Brain pericyte (primary cell): ENCODE data around the gene BLM.
"Not testable (repeated sequence)": the region's sequence is repeated elsewhere in the genome, so short reads cannot be mapped to it uniquely, and the experiment has no call there.

ENCODE experiments used
- DNase-seq: peaks from one replicate; pipeline ENCODE4 v3.0.0-alpha.2; 2012; ENCODE audit warnings: low read depth, low spot score

BLM gene

DNA sequence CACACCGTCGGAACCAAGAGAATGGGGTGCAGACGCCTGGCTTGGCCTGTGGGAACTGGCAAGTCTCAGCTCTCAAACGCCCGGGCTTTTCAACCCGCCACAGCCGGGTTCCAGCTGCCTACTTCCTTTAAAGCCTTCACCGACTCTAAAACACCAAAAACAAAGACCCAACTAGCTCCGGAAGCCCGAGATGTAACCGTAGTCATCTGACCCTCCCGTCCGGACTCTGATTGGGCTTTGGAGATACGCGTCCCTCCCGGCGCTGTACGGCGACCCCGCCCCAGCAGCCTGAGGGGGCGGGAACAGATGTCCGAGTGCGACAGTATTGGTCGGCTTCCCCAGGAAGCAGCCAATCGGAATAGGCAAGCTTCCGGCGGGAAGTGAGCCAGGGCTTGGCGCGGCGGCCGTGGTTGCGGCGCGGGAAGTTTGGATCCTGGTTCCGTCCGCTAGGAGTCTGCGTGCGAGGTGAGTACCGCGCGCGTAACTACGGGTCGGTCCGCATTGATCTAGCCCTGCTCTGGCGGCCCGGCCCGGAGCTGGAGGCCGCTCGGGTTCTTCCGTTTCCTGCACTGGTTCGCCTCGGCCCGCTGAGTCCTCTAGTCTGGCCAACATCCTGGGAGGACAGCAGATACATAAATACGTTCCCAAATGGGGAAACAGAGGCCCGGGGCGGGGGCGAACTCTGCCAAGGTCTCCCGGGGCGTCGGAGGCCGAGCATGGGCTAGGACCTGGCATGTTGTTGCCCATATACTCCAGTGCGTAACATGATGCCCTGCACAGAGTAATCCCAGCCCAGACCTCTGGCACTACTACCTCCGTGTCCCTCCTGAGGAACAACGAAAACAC, at the start of gene BLM:
BLM (plus strand) TSS at position 371 of the 846 bp plus-strand sequence. CDS start 30,047 bp downstream, outside the sequence.
- DNase-seq: peak; percentile 94

DNA sequence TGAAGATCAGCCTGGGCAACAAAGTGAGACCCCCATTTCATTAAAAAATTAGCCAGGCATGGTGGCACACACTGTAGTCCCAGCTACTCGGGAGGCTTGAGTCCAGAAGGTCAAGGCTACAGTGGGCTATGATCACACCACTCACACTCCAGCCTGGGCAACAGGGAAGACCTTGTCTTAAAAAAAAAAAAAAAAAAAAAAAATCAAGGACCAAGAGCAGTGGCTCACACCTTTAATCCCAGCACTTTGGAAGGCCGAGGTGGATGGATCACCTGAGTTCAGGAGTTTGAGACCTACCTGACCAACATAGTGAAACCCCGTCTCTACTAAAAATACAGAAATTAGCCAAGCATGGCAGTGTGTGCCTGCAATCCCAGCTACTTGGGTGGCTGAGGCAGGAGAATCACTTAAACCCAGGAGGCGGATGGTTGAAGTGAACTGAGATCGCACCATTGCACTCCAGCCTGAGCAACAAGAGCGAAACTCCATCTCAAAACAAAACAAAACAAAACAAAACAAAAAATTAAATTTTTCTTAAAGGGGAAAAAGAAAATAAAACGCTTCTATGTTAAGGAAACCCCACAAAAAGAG, 49.3 kb upstream of the BLM start:
- not testable (repeated sequence) for DNase-seq

DNA sequence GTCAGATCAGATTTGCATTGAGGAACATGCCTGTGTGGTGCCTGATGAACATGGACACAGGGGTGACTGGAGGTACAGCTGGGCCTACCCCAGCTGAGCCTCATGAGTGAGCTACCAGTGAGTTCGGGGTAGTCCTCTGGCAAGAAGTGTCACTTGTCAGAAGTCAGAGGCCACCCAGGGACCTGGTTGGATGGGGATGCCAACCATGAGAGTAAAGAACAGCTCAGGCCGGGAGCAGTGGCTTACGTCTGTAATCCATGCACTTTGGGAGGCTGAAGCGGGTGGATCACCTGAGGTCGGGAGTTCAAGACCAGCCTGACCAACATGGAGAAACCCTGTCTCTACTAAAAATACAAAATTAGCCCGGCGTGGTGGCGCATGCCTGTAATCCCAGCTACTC, 46.5 kb upstream of the BLM start:
- DNase-seq: not testable (repeated sequence)

DNA sequence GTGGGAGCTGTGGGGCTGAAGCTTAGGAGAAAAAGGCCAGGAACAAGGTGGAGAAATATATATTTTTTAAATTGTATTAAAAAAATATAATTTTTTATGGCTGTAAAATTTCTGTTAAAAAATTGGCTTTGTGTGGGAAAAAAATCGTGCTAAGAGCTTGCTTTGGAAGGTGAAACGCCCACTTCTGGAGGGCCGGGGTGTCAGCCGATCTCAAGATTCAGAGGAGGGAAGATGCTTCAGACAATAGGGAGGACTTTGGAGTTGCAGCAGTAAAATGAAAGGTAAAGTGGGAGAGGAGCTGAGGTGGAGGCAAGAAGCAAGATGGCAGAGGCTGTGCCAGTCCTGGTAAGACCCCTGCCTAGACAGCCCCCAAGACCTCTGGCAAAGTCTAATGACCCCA, 45.9 kb upstream of the BLM start:
- no peak for DNase-seq

DNA sequence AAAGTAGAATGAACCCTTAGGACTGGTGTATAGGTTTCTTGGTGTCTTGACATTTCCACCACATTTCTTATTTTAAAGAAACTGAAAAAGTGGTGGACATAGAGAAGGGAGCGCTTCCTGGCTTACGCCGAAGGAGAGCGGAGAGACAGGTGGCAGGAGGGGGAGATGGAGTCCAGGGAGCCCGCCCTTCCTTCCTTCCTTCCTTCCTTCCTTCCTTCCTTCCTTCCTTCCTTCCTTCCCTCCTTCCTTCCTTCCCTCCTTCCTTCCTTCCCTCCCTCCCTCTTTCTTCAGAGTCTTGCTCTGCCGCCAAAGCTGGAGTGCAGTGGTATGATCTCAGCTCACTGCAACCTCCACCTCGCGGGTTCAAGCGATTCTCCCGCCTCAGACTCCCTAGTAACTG, 43.8 kb upstream of the BLM start:
- not testable (repeated sequence) for DNase-seq

DNA sequence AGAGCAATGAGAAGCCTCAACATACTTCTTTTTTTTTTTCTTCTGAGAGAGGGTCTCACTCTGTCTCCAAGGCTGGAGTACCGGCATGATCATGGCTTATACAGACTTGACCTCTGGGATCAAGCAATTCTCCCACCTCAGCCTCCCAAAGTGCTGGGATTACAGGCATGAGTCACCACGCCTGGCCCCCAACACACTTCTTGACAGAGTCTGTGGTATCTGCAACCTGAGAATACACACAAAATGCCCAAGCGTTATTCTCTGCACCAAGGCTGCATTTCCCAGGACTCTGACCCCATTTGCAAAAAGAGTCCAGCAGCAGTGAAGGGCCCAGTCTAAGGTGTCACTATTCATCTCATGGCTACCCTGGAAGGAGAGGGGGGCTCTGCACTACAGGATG, 42.7 kb upstream of the BLM start:
- no peak for DNase-seq

DNA sequence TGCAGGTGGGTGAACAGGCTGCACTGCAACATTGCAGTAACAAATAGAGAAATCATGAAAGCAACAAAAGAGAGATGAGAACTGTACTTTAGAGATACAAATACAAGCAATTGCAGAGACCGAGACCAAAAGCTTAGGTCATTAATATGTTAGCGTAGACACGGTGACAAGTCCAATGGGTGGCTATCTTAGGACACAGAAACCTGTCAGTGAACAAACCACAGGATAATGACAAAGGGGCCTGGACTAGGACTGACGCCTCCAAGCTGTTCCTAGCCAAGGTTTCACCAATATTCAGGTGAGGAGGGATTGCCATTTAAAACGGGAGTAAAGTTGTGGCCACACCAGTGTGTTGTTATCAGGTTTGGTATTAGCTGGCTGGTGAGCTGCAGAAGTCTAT, 41.7 kb upstream of the BLM start:
- DNase-seq: no peak

DNA sequence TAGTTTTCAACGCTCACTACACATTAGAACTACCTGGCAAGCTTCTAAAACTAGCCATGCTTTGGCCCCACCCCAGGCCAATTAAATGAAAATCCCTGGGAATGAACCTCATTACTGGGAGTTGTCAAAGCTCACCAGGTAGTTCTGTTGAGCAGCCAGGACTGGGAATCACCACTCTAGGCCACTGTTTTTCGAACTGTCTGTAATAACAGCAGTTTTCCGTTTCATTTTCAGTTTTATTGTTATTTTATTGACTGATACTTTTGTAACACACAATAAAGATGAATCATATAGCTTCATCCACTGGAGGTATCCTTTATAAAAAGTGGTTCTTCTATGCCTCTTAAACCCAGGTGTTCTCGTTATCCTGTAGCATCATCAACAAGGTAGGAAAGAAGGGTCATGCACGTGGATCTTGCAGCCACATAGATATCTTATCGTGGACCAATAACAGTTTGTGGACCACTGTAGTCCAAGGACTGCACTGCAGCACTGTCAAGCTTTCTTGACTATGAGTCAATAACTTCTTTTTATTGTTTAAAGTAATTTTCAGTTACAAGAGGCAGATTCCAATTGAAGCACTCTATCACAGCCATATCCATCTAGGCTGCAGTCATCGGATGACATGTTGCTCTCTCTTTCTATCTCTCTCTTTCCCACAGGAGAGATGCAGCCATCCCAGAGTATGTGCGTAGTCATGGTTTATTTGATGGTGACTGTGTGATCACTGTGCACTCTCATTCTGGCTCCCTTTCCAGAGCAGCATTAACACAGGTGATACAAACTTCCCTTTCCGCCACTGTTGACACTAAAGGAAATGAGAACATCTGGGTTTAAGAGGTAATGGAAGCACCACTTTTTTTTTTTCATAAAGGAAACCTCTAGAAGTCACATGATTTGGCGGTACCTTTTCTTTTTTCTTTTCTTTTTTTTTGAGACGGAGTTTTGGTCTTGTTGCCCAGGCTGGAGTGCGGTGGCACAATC, 39.0 kb upstream of the BLM start:
- no peak for DNase-seq

DNA sequence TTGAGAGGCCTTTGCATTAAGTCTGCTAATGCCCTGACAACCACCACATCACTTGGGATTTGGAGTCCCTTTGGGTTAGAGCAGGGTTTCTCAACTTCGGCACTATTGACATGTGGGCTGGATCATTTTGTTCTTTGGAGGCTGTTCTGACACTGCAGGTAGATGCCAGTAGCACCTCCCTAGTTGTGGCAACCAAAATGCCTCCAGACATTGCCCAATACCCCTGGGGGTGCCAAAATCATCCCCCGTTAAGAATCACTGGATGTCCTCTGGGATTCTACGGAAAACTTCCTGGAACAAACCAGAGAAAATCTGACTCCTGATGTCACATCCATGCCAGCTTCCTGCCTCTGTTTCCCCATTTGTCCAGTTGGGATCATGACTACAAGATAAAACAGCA, 37.2 kb upstream of the BLM start:
- DNase-seq: no peak

DNA sequence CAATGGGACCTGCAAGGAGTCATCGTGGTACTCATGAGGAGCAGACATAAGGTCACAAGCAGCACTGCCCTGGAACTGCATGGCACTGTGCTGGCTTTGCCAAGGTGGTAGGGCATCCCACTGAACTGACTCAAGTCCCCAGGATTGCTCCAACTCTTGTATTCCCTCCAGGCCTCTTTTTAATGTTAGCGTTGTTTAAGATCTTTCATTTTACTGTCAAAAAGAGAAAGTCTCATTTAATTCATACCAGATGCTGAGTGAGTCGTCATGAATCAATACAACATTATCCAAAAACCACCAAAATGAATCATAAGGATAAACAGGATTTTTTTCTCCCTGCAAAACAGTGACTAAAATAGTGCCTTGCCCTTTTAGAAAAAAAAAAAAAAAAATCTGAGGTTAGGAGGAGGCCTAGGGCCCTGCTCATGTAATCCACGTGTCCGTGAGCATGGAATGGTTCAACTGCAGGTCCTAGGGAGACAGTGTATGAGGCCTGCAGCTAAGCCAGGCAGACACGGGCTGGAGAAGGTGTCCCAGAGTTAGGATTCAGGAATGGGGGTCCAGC, 36.7 kb upstream of the BLM start:
- peak; percentile 79 for DNase-seq

DNA sequence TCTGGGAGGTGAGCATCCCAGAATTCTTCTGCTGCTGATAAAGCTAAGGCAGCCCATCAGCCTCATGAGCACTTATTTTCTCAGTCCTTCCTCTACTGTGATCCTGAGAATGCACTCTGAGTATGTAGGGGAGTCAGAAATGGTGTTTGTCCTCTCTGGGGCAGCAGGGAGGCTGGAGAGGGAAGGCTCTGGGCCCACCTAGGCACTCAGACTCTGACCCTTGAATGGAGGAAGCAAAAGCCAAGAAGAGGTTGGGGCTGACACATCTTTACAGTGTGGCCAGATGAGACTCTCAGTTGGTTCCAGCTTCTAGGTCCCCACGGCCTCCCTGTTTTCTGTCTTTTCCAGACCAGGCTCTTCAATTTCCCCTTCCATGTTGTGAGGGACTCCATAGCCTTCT, 36.1 kb upstream of the BLM start:
- DNase-seq: no peak

DNA sequence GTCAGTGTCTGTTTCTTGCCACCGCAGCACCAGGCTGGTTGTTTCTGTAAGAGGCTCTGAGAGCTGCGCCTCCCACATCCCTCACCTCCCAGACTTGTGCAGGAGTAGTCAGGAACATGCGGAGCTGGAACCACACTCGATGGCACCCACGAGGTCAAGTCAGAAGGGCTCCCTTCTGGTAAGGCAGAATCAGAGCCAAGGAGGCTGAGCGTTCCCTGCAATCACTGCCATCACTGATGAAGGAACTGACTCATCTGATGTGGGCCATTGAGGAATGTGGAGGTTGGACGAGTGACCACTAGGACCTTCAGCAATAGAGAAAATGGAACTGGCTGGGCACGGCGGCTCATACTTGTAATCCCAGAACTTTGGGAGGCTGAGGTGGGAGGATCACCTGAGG, 35.7 kb upstream of the BLM start:
- no peak for DNase-seq

DNA sequence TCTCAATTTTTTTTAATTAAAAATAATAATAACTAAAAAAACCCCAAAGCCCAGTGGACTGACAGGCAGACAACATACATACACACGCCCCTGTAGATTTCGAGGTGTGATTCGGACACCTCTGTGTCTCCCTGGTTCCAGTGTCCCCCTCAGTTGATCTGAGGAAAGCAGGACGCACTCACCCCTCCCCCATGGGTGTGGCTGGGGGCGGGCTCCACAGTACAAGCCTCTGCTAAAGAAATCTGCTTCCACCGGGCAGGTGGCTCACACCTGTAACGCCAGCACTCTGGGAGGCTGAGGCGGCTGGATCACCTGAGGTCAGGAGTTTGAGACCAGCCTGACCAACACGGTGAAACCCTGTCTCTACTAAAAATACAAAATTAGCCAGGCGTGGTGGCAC, 33.8 kb upstream of the BLM start:
- DNase-seq: no peak

DNA sequence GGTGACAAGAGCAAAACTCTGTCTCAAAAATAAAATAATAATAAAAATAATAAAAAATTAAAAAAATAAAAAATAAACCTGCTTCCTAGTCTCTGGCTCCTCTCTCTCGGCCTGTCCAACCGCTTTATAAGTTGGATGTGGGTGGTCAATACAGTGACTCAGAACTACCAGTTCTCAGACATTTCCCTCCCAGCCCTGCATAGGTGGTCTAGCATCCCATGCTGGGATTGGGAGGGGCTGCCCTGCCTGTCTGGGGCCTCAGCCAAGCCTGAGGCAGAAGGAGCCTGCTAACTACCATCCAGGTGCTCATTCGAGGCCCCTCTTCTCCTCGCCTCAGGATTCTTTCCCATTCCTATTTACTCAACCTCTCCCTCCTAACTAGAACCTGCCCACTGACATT, 33.3 kb upstream of the BLM start:
- no peak for DNase-seq

DNA sequence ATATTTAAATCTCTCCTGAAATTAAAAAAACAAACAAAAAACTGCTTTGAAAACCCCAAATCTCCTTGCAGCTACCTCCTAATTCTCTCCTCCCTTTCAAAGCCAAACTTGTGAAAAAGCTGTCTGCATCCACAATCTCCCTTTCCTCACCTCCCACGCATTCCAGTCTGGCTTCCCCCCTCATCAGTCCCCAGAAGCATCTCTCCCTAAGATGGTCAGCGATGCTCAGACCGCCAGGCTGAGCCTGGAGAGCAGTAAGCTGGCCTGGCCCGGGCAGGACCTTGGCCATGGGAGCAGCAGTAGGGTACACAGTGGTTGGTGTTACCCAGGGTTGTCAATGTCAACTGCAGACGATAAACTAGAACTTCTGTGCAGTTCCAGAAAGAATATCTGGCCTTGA, 32.9 kb upstream of the BLM start:
- DNase-seq: no peak

DNA sequence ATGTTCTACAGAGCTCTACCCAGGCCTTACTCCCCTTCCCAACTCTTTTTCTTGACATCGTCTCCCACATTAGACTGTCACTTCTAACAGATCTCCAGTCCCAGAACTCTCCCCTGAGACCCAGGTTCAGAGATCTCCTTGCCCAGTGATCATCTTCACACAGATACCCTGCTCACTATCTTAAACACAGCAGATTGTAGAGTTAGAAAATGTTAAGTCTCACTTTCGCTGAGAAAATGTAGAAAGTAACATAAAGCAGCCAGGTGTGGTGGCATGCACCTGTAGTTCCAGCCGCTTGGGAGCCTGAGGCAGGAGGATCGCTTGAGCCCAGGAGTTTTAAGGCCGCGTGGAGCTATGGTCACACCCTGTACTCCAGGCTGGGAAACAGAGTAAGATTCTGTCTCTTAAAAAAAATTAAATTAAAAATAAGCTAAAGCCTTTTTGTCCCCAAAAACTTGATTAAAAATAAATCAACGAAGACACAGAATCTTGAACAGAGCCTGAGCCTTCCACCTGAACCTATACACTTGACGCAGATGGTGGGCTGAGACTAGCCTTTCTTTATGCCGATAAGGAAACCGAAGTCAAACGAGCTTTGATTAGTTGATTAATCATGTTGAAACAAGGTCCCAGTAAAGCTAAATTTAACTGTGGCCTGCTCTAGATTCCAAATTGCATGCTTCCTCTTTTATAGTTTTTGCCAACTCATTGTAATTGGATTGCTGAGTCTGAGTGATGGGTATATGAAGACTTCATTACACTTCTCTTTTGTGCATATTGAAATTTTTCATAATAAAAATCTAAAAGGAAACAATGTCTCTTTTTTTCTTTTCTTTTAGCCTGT, 31.3 kb upstream of the BLM start:
- DNase-seq: no peak

DNA sequence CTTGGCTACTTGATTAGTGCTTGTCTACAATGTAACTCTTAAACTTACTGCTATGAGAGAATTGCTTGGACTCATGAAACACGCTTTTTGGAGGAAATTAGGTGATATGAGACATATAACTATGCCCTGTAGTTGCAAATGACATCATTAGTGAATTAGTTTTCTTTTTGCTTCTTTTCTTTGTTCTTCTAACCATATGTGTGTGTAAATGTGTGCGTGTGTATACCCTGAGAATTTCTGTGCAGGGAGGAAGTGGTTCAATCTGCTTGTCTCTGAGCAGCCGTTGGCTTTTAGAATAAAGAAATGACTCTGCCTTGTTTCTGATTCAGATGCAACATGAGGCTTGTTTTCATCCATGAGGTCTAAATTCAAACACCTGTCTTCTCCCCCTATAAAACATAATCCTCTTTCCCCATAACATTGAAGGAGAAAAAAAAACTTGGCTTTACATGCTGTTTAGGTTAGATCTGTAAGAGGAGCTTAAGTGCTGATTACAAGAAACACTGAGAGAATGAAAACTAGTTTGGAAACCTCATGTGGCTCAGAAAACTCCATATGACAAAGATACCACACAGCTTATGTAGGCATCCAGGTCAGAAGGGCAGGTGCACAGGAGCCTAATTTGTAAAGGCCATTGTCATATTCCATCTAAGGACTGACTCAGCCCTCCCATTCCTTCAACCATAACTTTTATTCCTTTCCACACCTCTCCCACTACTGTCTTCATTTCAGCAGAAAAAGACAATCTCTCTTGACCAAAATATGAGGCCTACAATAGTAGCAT, 30.5 kb upstream of the BLM start:
- DNase-seq: no peak

DNA sequence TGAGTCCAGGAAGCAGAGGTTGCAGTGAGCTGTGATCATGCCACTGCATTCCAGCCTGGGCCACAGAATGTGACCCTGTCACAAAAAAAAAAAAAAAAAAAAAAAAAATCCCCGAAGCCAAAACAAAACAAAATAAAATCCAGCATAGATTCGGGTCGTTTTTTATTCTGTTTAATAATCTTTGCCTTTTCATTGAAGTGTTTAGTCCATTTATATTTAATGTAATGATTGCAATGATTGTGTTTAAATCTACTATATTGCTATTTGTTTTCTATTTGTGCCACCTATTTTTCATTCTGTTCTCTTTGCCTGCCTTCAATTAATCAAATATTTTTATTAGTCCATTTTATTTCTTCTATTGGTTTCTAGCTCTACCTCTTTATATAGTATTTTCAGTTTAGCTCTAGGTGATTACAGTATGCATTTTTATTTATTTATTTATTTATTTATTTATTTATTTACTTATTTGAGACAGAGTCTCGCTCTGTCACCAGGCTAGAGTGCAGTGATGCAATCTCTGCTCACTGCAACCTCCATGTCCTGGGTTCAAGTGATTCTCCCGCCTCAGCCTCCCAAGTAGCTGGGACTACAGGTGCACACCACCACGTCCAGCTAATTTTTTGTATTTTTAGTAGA, 27.7 kb upstream of the BLM start:
- DNase-seq: not testable (repeated sequence)

DNA sequence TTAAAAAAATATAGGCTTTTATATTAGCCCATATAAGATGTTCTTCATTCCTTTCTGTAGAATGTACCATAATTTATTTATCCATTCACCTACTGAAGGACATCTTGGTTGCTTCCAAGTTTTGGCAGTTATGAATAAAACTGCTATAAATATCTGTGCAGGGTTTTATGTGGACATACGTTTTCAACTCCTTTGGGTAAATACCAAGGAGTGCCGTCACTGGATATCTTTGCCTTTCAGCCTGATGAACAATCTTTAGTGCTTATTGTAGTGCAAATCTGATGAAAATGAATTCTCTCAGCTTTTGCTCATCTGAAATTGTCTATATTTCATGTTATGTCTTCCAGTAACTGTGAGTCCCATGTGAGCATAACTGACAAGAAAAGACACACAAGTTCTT, 26.6 kb upstream of the BLM start:
- DNase-seq: no peak

DNA sequence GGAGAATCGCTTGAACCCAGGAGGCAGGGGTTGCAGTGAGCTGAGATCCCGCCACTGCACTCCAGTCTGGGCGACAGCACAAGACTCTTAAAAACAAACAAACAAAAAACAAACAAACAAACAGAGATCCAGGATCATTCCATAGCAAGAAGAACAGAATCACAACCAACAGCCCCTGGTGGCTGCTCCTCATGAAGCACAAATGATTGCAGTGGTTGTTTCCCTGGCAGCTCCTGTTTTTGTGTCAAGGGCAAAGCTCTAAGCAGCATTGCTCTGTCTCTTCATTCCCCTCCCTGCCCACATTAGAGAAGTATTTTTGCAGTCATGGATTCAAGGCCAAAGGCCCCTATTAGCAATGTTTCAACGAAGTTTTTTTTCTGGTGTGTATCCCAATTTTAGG, 25.8 kb upstream of the BLM start:
- DNase-seq: no peak
